Activated naive CD8-positive, alpha-beta T cell treated with anti-CD3 and anti-CD28 coated beads for 36 hours (primary cell): ENCODE measurements around the gene UHMK1. TPM values are rescaled to one million over a fixed set of nuclear protein-coding genes. Genes with fewer than 3 reads are reported as not detected.
A peak's percentile ranks its signal among the peaks of the same experiment; 100 is the strongest.

Experiments
- DNase-seq: peaks from one replicate; pipeline ENCODE4 v3.0.0; 2021
- H3K27ac Mint-ChIP-seq: one replicate; pipeline ENCODE4 v1.8.0; 2022; ENCODE audit warnings: mild to moderate bottlenecking, moderate library complexity, mixed read lengths
- H3K27me3 Mint-ChIP-seq: one replicate; pipeline ENCODE4 v1.8.0; 2022; ENCODE audit warnings: mild to moderate bottlenecking, mixed read lengths
- H3K36me3 Mint-ChIP-seq: one replicate; pipeline ENCODE4 v1.8.0; 2021; ENCODE audit warnings: mild to moderate bottlenecking, mixed read lengths
- H3K4me1 Mint-ChIP-seq: one replicate; pipeline ENCODE4 v1.8.0; 2021; ENCODE audit warnings: mixed read lengths
- H3K4me3 Mint-ChIP-seq: one replicate; pipeline ENCODE4 v1.8.0; 2022; ENCODE audit warnings: mild to moderate bottlenecking, moderate library complexity, mixed read lengths
- H3K9me3 Mint-ChIP-seq: one replicate; pipeline ENCODE4 v1.8.0; 2022; ENCODE audit warnings: mixed read lengths
- total RNA-seq, 2 experiments: library from RNA; stranded (reverse); gene quantifications; one replicate each; pipeline ENCODE4 v1.2.3, GENCODE V29; 2021

Gene UHMK1
- total RNA-seq, 2 experiments from 2014 or later: 58.8 to 58.9 TPM

GRCh38 chr1:162548170-162548569 lies 50.6 kb downstream of the UHMK1 start:
- Mint-ChIP-seq H3K27ac (no peak overlapping the region), H3K36me3 (peaks cover 5% of the 10 kb centered on the region), H3K9me3 (peaks cover 3% of the 10 kb centered on the region), H3K27me3 (no peaks in the 10 kb centered on the region), H3K4me1 (no peaks in the 10 kb centered on the region), H3K4me3 (no peak overlapping the region)
- no peak for DNase-seq

GRCh38 chr1:162549001-162549400 lies 51.4 kb downstream of the UHMK1 start:
- Mint-ChIP-seq H3K27me3 (no peaks in the 10 kb centered on the region), H3K27ac (no peak overlapping the region), H3K9me3 (no peaks in the 10 kb centered on the region), H3K4me3 (no peak overlapping the region), H3K4me1 (no peaks in the 10 kb centered on the region), H3K36me3 (peaks cover 2% of the 10 kb centered on the region)
- DNase-seq: no peak

- H3K4me3 Mint-ChIP-seq: no peak overlapping the region
- no peaks in the 10 kb centered on the region for H3K4me1 Mint-ChIP-seq
- H3K27me3 Mint-ChIP-seq: no peaks in the 10 kb centered on the region
- H3K9me3 Mint-ChIP-seq: no peaks in the 10 kb centered on the region
- no peaks in the 10 kb centered on the region for H3K36me3 Mint-ChIP-seq
- DNase-seq: no peak
- H3K27ac Mint-ChIP-seq: no peak overlapping the region
Measured at GRCh38 chr1:162550925-162551324, 53.3 kb downstream of the UHMK1 start.

GRCh38 chr1:162551969-162552683 lies 54.5 kb downstream of the UHMK1 start:
- Mint-ChIP-seq H3K27ac (no peak overlapping the region), H3K4me3 (no peak overlapping the region), H3K9me3 (no peaks in the 10 kb centered on the region), H3K27me3 (no peaks in the 10 kb centered on the region), H3K4me1 (no peaks in the 10 kb centered on the region), H3K36me3 (no peaks in the 10 kb centered on the region)
- DNase-seq: no peak

- Mint-ChIP-seq H3K27me3 (peaks cover under 1% of the 10 kb centered on the region), H3K9me3 (no peaks in the 10 kb centered on the region), H3K27ac (no peak overlapping the region), H3K36me3 (no peaks in the 10 kb centered on the region), H3K4me1 (no peaks in the 10 kb centered on the region), H3K4me3 (no peak overlapping the region)
- DNase-seq: no peak
Measured at GRCh38 chr1:162552684-162553252, 55.1 kb downstream of the UHMK1 start.

- Mint-ChIP-seq H3K27ac (no peak overlapping the region), H3K4me1 (no peaks in the 10 kb centered on the region), H3K27me3 (peaks cover 7% of the 10 kb centered on the region), H3K36me3 (no peaks in the 10 kb centered on the region), H3K4me3 (no peak overlapping the region), H3K9me3 (no peaks in the 10 kb centered on the region)
- no peak for DNase-seq
Measured at GRCh38 chr1:162554258-162554657, 56.6 kb downstream of the UHMK1 start.

- no peak overlapping the region for H3K4me3 Mint-ChIP-seq
Measured at GRCh38 chr1:162557536-162557935, 59.9 kb downstream of the UHMK1 start.

GRCh38 chr1:162560303-162561036 lies 62.9 kb downstream of the UHMK1 start:
- H3K4me1 Mint-ChIP-seq: peaks cover 33% of the 10 kb centered on the region
- DNase-seq: no peak
- H3K27ac Mint-ChIP-seq: peak overlapping the region; percentile 94
- peak overlapping the region; percentile 88 for H3K4me3 Mint-ChIP-seq
- peaks cover 8% of the 10 kb centered on the region for H3K36me3 Mint-ChIP-seq
- H3K9me3 Mint-ChIP-seq: no peaks in the 10 kb centered on the region
- peaks cover 7% of the 10 kb centered on the region for H3K27me3 Mint-ChIP-seq

More at GRCh38 chr1:162557536-162557935, 59.9 kb downstream of the UHMK1 start:
- DNase-seq: no peak
- no peak overlapping the region for H3K27ac Mint-ChIP-seq
- peaks cover 6% of the 10 kb centered on the region for H3K36me3 Mint-ChIP-seq
- peaks cover 7% of the 10 kb centered on the region for H3K27me3 Mint-ChIP-seq
- H3K4me1 Mint-ChIP-seq: peaks cover 10% of the 10 kb centered on the region
- no peaks in the 10 kb centered on the region for H3K9me3 Mint-ChIP-seq

GRCh38 chr1:162561037-162561615 lies 63.5 kb downstream of the UHMK1 start:
- peak overlapping the region; percentile 88 for H3K4me3 Mint-ChIP-seq
- H3K36me3 Mint-ChIP-seq: peaks cover 13% of the 10 kb centered on the region
- H3K27ac Mint-ChIP-seq: peak overlapping the region; percentile 94
- DNase-seq: peak; percentile 99
- H3K4me1 Mint-ChIP-seq: peaks cover 37% of the 10 kb centered on the region
- H3K27me3 Mint-ChIP-seq: peaks cover 7% of the 10 kb centered on the region
- H3K9me3 Mint-ChIP-seq: no peaks in the 10 kb centered on the region

- Mint-ChIP-seq H3K4me1 (peaks cover 38% of the 10 kb centered on the region), H3K27ac (peak within 1 kb of the TSS; percentile 94), H3K27me3 (peaks cover 7% of the 10 kb centered on the region), H3K9me3 (no peaks in the 10 kb centered on the region), H3K36me3 (peaks cover 20% of the 10 kb centered on the region), H3K4me3 (peak within 1 kb of the TSS; percentile 88)
- no peak for DNase-seq
Measured at GRCh38 chr1:162561616-162562469, 64.2 kb downstream of the UHMK1 start, which contains the start of gene UAP1. TSS of gene UAP1 (plus strand) at chr1:162561722. CDS start at chr1:162566069, 4,347 bp downstream.

GRCh38 chr1:162562470-162562828 lies 64.8 kb downstream of the UHMK1 start:
- Mint-ChIP-seq H3K4me1 (peaks cover 39% of the 10 kb centered on the region), H3K27ac (peak overlapping the region; percentile 84), H3K9me3 (no peaks in the 10 kb centered on the region)

GRCh38 chr1:162564762-162565218 lies 67.2 kb downstream of the UHMK1 start:
- DNase-seq: no peak
- no peaks in the 10 kb centered on the region for H3K9me3 Mint-ChIP-seq
- H3K4me3 Mint-ChIP-seq: no peak overlapping the region
- no peaks in the 10 kb centered on the region for H3K27me3 Mint-ChIP-seq
- peaks cover 39% of the 10 kb centered on the region for H3K4me1 Mint-ChIP-seq
- H3K36me3 Mint-ChIP-seq: peaks cover 43% of the 10 kb centered on the region
- H3K27ac Mint-ChIP-seq: no peak overlapping the region

More at GRCh38 chr1:162562470-162562828, 64.8 kb downstream of the UHMK1 start:
- DNase-seq: no peak
- Mint-ChIP-seq H3K27me3 (peaks cover 7% of the 10 kb centered on the region), H3K4me3 (peak overlapping the region; percentile 88), H3K36me3 (peaks cover 26% of the 10 kb centered on the region)

- Mint-ChIP-seq H3K27me3 (no peaks in the 10 kb centered on the region), H3K27ac (no peak overlapping the region), H3K4me3 (no peak overlapping the region), H3K9me3 (no peaks in the 10 kb centered on the region), H3K4me1 (peaks cover 36% of the 10 kb centered on the region), H3K36me3 (peaks cover 45% of the 10 kb centered on the region)
- no peak for DNase-seq
Measured at GRCh38 chr1:162565460-162565859, 67.8 kb downstream of the UHMK1 start.

- DNase-seq: no peak
- no peak overlapping the region for H3K4me3 Mint-ChIP-seq
- peaks cover 35% of the 10 kb centered on the region for H3K4me1 Mint-ChIP-seq
- no peak overlapping the region for H3K27ac Mint-ChIP-seq
- H3K27me3 Mint-ChIP-seq: no peaks in the 10 kb centered on the region
- no peaks in the 10 kb centered on the region for H3K9me3 Mint-ChIP-seq
- H3K36me3 Mint-ChIP-seq: peaks cover 45% of the 10 kb centered on the region
Measured at GRCh38 chr1:162566870-162567269, 69.3 kb downstream of the UHMK1 start.
